Inflammatory macrophage (primary cell): ENCODE data around the gene GCAT.
A peak's percentile ranks its signal among the peaks of the same experiment; 100 is the strongest.

ENCODE experiments used
- DNase-seq, 2 donors: peaks; one replicate each; pipeline ENCODE4 v3.0.0-alpha.2; 2020 to 2022

Gene GCAT

GRCh38 chr22:37846433-37846832, 38.7 kb downstream of the GCAT start:
- no peak for DNase-seq

- peak; percentile 18 to 32 for DNase-seq
These were observed 40.9 kb downstream of the GCAT start for GRCh38 chr22:37848587-37849088.

- DNase-seq: peak; percentile 91 to 95
These were observed 41.5 kb downstream of the GCAT start, which contains the start of gene EIF3L for GRCh38 chr22:37849089-37849751. Gene EIF3L (plus strand): TSS chr22:37849419. CDS start chr22:37849450, 31 bp downstream.

GRCh38 chr22:37850801-37851200, 43.1 kb downstream of the GCAT start:
- DNase-seq: no peak

GRCh38 chr22:37852418-37852817, 44.7 kb downstream of the GCAT start:
- DNase-seq: no peak

GRCh38 chr22:37854946-37855345, 47.2 kb downstream of the GCAT start:
- DNase-seq: no peak

DNA sequence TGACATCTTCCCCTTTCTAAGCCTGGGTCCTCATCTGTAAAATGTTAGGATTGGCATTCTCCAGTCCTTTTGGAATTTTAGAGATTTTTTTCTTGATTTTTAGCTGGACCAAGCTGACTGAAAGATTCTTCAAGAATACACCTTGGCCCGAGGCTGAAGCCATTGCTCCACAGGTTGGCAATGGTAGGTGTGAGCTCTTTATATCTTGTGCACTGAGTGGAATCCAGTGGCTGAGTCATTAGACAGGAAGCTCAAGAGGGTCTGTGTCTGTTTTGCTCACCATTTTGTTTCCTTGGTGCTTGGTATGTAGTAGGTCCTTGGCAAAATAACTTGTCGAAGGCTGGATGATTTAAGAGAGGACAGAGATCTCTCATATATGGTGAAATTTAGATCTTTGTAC, 47.7 kb downstream of the GCAT start:
- no peak for DNase-seq

DNA sequence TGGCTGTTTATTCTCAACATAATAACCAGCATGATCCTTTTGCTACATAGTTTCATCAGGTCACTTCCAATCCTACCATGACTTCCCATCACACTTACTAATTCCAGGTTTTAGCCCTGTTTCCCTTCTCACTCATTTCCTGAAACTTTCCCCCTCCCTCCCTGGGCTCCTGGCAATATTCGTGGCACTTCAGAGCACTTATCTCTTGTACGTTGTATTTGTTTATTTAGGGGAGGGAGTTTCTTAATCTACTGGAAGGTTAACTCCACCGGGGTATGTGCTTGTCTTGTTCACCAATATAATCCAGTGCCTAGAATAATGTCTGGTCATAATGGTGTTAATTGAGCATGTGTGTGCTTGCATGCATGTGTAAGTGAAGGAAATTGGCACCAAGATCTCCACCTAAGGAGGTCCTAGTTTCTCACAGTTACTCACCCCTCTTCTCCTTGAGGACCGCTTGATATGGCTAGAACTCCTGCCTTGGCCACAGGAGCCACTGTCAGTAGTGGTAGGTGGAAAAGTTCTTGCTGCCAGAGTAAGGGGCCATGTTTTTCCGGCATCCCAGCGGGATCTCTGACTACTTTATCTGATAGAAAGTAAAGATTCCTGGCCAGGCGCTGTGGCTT, 53.2 kb downstream of the GCAT start:
- no peak for DNase-seq

DNA sequence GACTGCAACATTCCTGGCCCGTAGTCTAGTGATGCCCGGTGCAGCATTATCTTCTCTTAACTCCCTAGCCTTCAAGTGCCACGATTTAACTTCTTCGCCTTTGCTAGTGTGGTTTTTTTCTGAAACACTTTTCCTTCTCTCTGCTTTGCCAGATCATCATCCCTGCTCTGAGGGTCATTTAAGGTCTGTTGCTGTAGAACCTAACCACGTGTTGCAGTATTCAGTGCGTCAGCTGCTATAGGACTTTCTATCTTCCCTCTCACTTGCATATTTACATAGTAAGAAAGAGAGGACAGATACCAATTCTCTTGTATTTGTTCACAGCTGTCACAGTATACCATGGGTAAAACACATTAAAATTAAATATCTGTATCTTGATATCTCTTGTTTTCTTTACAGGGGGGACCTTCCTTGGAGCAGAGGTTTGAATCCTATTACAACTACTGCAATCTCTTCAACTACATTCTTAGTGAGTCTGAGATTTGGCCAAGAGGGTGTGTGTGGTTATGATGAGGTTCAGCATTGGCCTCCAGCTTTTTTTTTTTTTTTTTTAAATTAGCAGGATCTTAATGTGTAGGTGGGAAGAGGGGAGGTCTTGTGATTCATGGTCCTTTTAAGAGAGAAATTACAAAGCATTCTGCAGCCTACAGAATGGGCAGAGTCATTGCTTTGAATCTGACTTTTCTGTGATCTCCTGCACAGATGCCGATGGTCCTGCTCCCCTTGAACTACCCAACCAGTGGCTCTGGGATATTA, 55.0 kb downstream of the GCAT start:
- DNase-seq: no peak

DNA sequence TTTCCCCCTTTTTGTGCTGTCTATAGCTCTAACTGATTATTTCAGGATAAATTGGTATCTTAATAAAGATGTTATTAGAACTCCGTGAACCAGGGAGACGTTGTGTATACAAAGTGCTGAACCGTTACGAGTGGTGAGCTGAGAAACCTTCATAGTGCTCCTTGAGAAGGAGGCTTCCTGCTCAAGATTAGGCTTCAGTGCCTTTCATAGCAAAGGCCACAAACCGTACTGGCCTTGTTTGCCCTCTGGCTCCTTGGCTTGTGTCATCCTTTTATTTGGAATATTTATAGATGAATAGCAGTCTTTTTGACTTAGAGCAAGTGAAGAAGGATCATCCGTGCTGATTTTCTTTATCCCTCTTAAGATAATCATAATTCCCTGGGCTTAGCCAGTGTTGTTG, 57.8 kb downstream of the GCAT start:
- DNase-seq: no peak
